Epidermal melanocyte (primary cell): Measurements from ENCODE around the gene IL10.

Experiments used
- DNase-seq: peaks from one replicate; pipeline ENCODE4 v3.0.0; 2011; ENCODE audit warnings: low spot score; ENCODE audit not compliant: insufficient read length

Gene IL10

DNA sequence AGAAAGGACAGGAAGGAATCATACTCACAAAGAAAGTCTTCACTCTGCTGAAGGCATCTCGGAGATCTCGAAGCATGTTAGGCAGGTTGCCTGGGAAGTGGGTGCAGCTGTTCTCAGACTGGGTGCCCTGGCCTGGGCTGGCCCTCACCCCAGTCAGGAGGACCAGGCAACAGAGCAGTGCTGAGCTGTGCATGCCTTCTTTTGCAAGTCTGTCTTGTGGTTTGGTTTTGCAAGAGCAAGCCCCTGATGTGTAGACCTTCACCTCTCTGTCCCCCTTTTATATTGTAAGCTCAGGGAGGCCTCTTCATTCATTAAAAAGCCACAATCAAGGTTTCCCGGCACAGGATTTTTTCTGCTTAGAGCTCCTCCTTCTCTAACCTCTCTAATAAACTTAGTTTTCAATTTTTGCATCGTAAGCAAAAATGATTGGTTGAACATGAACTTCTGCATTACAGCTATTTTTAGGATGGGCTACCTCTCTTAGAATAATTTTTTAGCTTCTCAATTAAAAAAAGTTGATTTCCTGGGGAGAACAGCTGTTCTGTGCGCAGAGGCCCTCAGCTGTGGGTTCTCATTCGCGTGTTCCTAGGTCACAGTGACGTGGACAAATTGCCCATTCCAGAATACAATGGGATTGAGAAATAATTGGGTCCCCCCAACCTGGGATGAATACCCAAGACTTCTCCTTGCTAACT is at the start of gene IL10:
TSS of gene IL10 (minus strand) at position 252 of the 695 bp plus-strand sequence. CDS start at position 193, 59 bp downstream.
- DNase-seq = no peak

DNA sequence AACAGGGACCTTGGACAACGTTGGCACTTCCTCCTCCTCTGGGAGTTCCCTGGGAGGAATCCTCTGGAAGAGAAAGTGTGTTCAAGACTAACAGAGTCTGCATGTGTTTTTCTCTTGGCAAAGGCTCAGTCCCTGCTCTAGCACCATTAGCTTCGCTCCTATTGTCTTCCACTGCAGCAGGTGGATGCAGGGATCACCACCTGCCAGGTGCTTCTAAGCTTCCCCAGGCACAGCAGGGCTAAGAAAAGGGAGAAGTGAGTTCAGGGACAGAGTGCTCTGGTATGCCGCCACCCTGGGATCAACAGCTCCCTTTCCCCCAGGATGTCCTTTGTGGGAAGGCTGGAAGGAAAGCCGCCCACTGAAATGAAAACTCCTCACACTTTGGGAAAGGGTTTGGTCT is 49.2 kb upstream of the IL10 start:
- DNase-seq = no peak

DNA sequence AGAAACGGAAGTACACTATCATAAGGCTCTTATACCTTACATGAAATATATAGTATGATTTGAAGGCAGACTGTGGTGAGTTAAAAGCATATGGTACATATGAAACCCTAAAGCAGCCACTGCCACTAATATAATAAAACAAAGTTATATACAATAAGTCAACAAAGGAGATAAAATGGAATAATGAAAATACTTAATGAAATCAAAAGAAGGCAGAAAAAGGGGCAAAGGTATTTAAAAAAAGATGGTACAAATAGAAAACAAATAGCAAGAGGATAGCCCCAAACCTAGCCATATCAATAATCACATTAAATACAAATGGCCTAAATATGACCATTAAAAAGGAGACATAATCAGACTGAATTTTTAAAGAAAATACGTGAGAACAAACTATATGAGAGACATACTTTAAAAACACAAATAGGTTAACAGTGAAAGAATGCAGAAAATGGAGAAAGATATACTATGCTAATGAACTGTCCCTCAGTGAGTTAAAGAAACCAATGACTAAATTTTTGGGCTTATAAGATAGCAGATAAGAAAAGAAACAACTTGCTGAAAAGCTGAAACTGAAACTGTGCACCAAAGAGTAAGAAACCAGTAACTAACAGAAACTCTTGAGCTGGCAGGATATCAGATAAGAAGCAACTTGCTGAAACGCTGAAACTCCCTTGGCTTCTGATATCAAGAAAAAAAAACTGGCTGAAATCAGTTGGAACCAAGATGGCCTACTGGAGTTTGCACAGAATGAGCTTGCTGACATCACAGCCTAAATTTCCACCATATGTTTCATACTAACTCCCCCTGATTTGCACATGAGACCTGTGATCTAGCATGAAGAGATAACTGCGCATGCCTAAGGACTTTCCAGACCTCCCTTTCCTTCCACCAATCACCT is 44.3 kb upstream of the IL10 start:
- no peak for DNase-seq

DNA sequence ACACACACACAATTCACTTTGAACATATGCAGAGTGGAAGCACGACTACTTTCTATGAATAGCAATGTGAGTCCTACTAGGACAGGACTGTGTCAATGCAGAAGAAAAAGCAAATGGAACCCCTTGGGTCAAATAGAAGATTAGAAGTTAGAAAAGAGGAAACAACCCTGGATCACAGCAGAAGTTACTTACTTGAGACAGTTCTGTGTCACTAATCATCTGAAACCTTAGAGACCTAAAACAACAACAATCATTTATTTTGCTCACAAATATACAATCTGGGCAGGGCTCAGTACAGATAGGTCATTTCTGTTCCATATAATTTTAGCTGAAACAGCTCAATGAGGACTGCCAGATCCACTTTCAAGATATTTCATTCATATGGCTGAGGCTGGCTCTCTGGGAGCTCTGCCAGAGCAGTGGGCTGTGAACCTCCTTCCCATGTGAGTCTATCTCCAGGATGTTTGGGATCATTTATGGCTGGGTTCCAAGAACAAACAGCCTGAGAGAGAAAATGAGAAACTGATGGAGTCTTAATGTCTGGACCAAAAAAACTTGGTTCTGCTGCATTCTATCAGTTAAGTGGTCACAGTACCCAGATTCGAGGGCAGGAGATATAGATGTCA is 42.5 kb upstream of the IL10 start:
- DNase-seq = peak; percentile 37

DNA sequence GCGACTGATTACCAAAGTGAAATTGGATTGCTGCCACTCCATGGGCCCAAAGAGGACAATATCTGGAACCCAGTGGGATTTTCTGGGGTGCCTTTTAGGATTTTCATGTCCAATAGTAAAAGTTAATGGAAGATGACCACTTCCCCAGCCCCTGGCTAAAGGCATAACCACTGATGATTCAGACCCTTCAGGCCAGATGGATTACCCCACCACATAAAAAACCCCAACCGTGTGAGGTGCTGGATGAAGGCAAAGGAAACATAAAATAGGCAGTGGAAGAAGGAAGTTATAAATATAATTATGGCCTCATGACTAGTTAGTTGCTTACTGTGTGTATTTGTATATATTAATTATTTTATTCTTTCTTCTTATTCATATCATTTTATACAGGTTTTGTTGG is 40.2 kb upstream of the IL10 start:
- no peak for DNase-seq

DNA sequence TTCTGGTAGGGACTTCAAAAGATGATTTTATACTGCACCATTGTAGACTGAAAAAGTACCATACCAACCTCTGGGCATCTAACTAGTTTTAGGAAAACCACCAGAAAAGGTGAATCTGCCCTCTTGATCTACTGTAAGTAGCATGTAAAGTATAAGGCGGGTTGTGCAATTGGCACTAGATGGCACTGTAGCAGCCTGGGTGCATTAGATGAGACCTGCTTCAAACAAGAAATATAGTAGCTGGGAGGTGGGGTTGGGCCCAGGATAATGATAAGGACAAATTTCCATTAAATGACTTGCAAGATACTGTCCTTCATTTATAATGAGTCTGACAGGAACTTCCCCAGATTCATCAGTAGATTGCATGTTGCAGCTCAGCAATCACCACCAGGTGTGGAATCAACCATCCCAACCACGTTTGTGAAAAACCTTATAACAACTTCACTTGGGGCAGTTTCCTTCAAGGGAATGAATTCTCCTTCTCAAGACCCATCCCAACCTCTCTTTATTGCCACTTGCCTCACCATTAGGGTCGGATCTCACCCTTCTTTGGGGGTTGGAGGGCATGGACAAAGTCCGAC is 37.3 kb upstream of the IL10 start:
- no peak for DNase-seq

DNA sequence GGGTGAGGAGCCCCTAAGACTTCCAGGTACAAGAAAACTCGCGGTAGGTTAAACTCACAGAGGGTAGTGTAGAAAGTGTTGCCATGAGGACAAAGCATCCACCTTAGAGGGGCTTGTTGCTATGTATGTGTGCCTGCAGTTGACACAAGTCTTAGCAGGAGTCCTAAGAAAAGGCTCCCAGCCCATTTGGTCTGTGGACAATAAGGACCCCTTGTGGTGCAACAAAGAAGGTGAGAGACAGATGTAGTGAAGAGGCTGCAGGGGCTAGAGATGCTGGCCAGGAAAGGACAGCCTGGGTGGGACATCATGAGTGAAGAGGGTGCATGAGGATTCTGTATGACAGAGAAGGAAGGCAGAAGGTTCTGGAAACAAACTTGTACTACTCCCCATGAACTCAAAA is 36.3 kb upstream of the IL10 start:
- DNase-seq = no peak

DNA sequence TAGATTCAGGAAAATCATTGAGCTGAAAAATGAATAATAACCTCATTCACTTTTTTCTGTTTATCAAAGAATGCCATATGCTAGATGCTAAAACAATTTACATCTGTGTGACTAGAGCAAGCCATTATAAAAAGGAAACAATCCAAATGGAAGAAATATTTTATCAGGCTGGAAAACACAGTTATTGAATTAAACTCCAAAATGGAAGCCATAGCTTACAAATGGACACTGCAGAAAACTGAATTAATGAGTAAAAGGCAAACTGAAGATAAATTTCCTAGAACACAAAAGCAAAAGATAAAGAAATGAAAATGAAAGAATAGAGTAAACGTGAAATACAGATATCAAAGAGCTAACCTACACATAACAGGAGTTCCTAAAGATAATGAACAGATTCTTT is 33.1 kb upstream of the IL10 start:
- DNase-seq = no peak

DNA sequence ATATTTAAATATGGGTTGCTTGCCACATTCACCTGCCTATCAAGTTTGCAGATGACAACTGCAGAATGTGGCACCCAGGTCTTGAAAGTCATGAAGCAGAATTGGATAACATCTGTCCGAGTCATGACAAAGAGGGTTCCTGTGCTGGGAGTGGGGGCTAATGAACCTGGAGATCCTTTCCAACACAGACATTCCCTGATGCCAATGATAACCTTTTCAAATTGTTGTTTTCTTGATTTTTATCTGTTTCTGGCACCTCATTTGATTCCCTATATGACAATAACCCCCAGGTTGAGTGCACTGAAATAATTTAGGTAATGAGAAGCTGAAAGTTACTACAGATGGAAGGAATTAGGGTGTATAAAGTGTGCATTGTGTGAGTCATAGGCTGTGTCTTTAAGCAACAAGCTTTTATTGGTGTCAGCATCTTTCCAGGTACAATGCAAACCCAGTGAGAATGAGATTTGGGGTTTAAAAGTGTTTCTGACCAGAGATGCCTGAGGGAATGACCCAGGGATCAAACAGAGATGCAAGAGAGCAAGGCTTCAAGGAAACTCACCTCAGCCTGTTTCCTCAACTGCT is 32.0 kb upstream of the IL10 start:
- no peak for DNase-seq

DNA sequence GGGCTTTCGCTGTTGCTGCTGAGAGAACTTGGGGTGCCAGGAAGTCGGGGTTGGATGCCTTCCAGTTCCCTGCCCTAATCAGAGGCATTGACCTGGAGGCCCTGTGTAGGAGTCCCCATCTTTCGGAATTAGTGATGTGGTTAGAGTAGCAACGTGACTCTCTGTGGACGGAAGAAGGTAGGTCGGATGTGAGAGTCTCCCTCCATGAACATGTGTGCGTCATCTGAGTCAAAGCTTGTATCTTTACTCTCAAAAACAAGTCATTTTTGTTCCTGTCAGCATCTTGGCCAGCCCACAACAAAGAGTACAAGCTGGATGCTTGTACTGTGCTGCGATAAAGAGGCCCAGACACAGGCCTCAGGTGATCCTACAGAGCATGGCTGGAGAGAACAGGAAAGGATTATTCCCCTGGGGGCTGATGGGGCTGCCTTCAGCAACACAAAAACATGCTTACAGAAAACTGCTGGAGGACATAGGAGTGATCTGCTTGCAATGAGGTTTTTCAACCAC is 31.0 kb upstream of the IL10 start:
- DNase-seq = no peak

DNA sequence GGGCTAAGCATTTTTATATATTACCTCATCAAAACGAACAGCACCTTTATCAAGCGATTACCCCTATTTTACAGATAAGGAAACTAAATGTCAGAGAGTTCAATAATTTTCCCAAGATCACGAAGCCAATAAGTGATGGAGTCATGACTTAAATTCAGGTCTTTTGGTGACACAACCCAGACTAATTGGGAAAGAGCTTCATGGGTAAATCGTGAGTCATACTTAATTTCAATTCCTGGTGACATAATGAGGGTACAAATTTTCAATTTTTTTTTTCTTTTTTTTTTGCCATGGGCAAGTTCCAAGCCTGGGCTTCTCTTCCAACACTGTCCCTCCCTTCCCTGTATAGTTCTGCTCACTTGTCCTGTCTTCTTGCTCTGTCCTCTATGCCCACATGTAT is 30.1 kb upstream of the IL10 start:
- DNase-seq = no peak

DNA sequence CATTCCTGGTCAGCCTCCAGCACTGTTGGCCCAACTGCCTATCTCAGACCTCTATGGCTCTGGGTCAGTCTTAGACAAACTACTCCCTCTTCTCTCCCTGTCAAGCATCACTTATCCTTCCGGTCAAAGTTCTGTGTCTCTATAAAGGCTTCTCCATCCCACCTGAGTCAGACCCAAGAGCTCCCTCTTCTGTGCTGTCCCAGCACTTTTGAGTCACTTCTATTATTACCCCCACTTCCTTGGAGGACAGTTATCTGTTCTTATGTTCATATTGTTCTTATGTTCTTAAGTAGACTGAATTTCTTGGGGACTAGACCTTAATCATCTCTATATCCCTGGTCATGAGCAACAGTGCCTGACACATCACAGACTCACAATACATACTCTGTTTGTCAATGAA is 29.2 kb upstream of the IL10 start:
- DNase-seq = no peak

DNA sequence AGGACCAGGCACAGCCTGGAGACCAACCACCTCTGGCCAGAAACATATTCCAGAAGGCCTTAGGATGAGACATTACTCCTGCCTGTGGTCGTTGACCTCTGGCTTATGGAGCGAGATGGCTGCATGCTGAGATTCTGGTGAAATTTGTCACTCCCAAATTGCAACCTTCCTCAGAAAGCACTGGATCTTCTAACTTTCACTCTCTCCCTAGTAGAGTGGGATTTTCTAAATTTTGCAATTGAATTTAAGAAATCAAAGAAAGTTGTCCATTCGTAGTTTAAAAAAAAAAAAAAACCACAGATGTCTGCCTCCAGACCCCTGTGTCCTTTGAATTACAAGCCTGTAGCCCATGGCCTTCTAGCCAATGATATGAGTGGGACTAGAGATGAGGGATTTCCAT is 28.6 kb upstream of the IL10 start:
- no peak for DNase-seq

DNA sequence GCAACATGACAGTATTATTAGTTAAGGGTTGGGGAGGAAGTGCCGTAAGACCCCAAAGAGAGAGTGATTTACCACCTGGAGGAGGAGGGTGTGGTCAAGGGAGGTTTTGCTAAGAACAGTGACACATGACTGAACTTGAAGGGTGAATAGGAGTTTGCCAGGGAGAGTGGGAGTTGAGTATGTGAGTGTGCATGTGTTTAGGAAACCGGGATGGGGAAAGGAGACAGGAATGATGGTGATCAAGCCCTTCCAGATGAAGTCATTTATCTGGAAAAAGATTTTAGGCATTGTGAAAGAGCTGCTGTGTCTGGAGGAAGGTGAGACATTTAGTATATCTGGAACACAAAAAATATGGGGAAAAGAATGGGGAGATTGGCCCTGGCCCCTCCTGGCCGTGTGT is 28.1 kb upstream of the IL10 start:
- no peak for DNase-seq

DNA sequence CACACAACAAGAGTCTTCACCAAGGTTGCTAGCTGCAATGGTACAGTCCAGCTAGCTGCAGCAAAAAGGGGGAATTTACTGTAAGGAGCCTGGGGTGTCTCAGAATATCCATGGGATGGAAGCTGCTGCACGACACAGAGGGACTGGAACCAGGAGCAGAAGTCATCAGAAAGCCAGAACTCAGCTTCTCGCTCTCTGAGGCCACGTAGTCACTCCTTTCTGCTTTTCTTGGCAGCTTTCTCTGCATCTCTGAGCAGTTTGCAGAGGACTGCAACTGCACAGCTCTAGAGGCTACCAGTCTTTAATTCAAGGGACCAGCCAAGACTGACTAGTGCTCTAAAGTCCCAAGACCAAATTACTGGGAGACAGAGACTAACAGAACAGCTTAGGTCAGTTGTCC is 27.0 kb upstream of the IL10 start:
- DNase-seq = no peak

DNA sequence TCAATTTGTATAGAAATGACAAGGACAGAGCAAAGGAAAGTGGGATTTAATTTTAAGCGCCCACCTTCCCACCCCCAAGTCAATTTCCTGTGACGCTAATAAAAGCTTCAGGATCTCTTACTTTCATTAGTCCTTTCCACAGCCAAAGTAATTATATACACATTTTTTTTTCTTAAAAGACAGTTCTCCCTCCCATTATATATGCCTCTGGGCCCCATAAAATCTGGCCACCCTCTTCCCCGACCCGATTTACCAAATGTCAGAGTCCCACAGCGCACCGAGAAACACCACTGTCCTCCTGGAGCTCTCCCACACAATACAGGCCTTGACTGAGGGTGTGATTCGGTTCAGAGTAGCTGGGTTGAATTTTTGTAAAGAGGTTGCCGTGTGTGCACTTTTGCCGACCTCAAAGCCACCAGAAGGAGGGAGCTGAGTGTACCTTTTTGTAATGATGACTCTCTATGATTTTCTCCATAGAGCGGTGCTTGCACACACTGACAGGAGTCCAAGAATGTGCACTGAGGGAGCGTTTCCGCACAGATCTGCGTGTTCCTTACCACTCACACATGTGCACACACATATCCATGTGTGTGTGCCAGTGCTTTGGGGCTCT is 26.2 kb upstream of the IL10 start:
- DNase-seq = no peak

DNA sequence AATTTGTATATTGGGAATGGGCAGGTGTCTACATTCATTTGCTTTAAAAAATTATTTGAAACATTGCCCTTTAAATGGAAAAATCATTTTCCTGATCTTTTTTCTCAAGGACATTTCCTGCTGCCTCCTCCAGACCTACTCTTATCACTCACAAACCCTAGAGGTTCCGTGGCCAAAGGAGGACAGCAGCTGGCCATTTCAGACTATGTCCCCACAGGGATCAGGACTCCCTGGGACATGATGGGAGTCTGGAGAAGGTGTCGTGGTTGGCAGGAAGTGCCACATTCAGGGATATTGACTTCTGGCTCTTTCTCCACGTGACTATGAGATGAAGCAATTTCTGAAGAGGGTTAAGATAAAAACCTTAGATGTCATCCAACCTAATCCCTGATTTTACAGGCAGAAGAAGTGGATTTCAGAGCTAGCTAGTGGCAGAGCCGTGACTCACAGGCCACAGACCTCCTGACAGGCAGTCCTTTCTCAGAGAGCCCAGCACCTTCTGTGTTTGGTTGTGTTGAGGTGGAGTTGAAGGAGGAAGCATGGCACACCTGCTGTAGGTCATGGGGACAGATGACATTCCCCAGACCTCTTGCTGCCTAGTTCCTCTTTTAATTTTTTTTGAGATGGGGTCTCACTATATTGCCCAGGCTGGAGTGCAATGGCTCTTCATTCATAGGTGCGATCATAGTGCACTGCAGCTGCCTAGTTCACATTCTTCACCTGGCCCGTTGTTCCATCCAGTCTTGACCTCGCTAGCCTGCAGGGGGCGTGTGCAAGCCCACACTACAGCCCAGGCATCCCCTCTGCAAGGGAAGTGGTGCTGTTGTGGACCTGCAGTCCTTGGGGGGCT is 25.5 kb upstream of the IL10 start:
- no peak for DNase-seq

DNA sequence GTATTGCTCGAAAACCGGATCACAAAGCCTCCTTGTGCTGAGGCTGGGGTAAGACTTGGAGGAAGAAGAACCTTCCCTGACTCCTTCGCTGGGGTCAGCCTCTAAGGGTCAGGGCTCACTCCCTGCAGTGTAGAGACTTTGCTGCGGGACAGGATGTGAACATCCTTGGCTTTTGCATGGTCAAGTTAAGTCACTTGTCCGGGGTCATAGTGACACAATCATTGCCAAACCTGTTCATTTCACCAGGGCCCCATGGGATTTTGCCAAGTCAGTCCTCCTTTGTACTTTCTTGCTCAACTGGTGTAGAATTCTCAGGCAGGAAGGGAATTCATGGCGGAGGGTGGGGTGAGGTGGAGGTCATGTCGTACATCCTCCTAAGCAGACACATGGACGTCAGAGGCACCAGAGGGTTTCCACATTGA is 24.7 kb upstream of the IL10 start:
- DNase-seq = no peak

DNA sequence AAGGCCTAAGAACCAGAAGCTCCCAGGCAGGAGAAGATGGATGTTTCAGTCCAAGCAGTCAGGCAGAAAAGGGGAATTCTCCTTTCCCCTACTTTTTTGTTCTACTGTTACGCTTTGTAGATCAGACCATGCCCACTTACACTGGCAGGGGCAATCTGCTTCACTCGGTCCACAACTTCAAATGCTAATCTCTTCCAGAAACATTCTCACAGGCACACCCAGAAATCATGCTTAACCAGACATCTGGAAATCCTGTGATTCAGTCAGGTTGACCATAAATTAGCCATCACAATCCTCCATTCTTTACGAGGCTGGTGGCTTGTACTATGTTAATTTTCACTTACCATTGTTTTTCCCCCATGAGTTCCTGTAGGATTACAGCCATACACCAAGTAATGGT is 23.8 kb upstream of the IL10 start:
- DNase-seq = no peak

DNA sequence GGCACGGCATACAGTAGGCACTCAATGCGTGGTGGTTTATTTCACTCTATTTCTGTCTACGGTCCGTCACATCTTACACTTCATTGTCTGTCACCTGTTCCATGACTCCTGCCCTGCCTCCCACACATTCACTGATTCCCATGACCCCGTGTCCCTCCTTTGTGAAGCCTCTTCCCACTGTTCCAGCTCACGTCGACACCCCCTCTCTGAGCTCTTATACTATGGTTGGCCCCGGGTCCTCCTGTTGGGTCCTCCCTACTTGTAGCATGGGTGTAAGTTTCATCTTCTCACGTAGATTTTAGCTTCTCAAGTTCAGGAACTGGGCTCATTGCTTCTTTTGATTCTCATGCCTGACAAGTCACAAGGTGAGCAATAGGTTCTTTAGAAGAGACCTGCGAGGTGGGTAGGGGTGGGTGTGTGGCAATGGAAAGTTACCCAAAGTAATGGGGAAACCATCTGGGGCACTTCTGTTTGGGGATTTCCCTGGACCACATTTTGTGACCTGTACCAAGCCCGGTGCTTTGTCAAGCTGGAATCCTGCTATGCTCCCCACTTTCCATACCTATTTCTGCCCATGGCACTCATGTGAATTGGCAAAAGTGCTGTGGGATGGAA is 22.1 kb upstream of the IL10 start:
- DNase-seq = no peak
